ENCODE measurements around the gene MCTP2.

DNA sequence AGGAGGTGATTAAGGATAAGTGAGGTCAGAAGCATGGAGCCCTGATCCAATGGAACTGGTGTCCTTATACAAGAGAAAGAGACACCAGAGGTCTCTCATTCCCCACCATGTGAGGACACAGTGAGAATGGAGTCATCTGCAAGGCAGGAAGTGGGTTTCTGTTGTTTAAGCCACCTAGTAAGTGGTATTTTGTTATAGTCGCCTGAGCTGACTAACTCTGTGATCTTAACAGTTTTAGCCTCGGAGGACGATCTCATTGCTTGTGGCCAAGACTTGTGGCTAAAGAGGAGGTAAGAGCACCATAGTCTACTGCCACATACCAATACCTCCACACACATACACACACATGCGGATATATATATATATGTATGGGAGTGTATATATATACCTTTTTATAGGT, 73.8 kb downstream of the MCTP2 start:
- TF ChIP-seq, protein P1, sequence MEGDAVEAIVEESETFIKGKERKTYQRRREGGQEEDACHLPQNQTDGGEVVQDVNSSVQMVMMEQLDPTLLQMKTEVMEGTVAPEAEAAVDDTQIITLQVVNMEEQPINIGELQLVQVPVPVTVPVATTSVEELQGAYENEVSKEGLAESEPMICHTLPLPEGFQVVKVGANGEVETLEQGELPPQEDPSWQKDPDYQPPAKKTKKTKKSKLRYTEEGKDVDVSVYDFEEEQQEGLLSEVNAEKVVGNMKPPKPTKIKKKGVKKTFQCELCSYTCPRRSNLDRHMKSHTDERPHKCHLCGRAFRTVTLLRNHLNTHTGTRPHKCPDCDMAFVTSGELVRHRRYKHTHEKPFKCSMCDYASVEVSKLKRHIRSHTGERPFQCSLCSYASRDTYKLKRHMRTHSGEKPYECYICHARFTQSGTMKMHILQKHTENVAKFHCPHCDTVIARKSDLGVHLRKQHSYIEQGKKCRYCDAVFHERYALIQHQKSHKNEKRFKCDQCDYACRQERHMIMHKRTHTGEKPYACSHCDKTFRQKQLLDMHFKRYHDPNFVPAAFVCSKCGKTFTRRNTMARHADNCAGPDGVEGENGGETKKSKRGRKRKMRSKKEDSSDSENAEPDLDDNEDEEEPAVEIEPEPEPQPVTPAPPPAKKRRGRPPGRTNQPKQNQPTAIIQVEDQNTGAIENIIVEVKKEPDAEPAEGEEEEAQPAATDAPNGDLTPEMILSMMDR (IDR thresholded peaks at IDR 0.05; ENCODE audit: poor library complexity) = no peak
- no peak for TF ChIP-seq EZH2phosphoT487 (IDR thresholded peaks at IDR 0.05; ENCODE audit: low read depth, severe bottlenecking, unreplicated experiment)
- TF ChIP-seq EZH2 (IDR thresholded peaks at IDR 0.05; ENCODE audit: borderline replicate concordance) = no peak
